WTC11 (cell line): Measurements from ENCODE around the gene DUSP19. TPM values are rescaled to one million over a fixed set of nuclear protein-coding genes. Genes with fewer than 3 reads are reported as not detected.

Experiments used
- ATAC-seq: fragments of 200-7000 bp; cut with Tn5 transposase; 2 replicates; pipeline ENCODE4 v1.10.0; 2021; ENCODE audit warnings: mild to moderate bottlenecking, moderate library complexity
- Bru-seq: library from RNA; stranded (reverse); fragments of 400-500 nt; gene quantifications from one replicate; lab custom pipeline; 2021; lab: Mats Ljungman, UMichigan
- CTCF ChIA-PET: fragments of 300-600 bp; sonication (Branson Sonifier 250); formaldehyde crosslinking; loops from one replicate; lab custom pipeline; 2021; ENCODE audit warnings: antibody characterized with exemption; lab: Charles Lee
- POLR2A ChIA-PET: fragments of 350-600 bp; sonication (Branson Sonifier 250); formaldehyde crosslinking; loops from one replicate; lab custom pipeline; 2021; ENCODE audit warnings: antibody characterized with exemption; lab: Charles Lee
- DNase-seq: peaks from one replicate; pipeline ENCODE4 v3.0.0; 2021; ENCODE audit warnings: low spot score
- H3K27ac Mint-ChIP-seq: 2 replicates; pipeline ENCODE4 v1.8.0; 2021; ENCODE audit warnings: mixed read lengths
- H3K27me3 Mint-ChIP-seq: 2 replicates; pipeline ENCODE4 v1.8.0; 2021; ENCODE audit warnings: low read depth, mild to moderate bottlenecking, moderate library complexity, mixed read lengths
- H3K36me3 Mint-ChIP-seq: 2 replicates; pipeline ENCODE4 v1.8.0; 2021; ENCODE audit warnings: mixed read lengths
- H3K4me1 Mint-ChIP-seq: 2 replicates; pipeline ENCODE4 v1.8.0; 2022; ENCODE audit warnings: mixed read lengths
- H3K4me3 Mint-ChIP-seq: 2 replicates; pipeline ENCODE4 v1.8.0; 2021; ENCODE audit warnings: mild to moderate bottlenecking, moderate library complexity, mixed read lengths
- H3K9me3 Mint-ChIP-seq: 2 replicates; pipeline ENCODE4 v1.8.0; 2021; ENCODE audit warnings: mixed read lengths
- ESRRA ChIP-seq: sonication (generic); formaldehyde crosslinking; IDR thresholded peaks from 2 replicates; pipeline ENCODE4 v1.8.1; 2022; ENCODE audit warnings: mild to moderate bottlenecking, missing genetic modification reagents, borderline replicate concordance
- FOXJ3 ChIP-seq: sonication (generic); formaldehyde crosslinking; IDR thresholded peaks from 2 replicates; pipeline ENCODE4 v1.9.0; 2021; ENCODE audit warnings: missing genetic modification reagents, mild to moderate bottlenecking, borderline replicate concordance
- GABPB1 ChIP-seq: sonication (generic); formaldehyde crosslinking; IDR thresholded peaks from 2 replicates; pipeline ENCODE4 v1.8.1; 2023; ENCODE audit warnings: mild to moderate bottlenecking, missing genetic modification reagents
- NFE2L1 ChIP-seq: sonication (generic); formaldehyde crosslinking; IDR thresholded peaks from 2 replicates; pipeline ENCODE4 v1.8.1; 2023; ENCODE audit warnings: missing genetic modification reagents
- NFYB ChIP-seq: sonication (generic); formaldehyde crosslinking; conservative IDR thresholded peaks from 2 replicates; pipeline ENCODE4 v1.8.0; 2022; ENCODE audit warnings: low read depth, missing genetic modification reagents
- NR2C2 ChIP-seq: sonication (generic); formaldehyde crosslinking; IDR thresholded peaks from 2 replicates; pipeline ENCODE4 v1.8.0; 2022; ENCODE audit warnings: mild to moderate bottlenecking, missing genetic modification reagents
- NR3C1 ChIP-seq: sonication (generic); formaldehyde crosslinking; conservative IDR thresholded peaks from 2 replicates; pipeline ENCODE4 v1.8.1; 2023; ENCODE audit warnings: low read depth, mild to moderate bottlenecking, missing genetic modification reagents
- TCF7 ChIP-seq: sonication (generic); formaldehyde crosslinking; IDR thresholded peaks from 2 replicates; pipeline ENCODE4 v1.8.0; 2022; ENCODE audit warnings: mild to moderate bottlenecking, low read depth, missing genetic modification reagents, moderate library complexity
- ZNF219 ChIP-seq: sonication (generic); formaldehyde crosslinking; IDR thresholded peaks from 2 replicates; pipeline ENCODE4 v1.8.0; 2023; ENCODE audit warnings: missing genetic modification reagents, mild to moderate bottlenecking, borderline replicate concordance
- ZNF263 ChIP-seq: sonication (generic); formaldehyde crosslinking; IDR thresholded peaks from 2 replicates; pipeline ENCODE4 v1.8.1; 2022; ENCODE audit warnings: low read depth, mild to moderate bottlenecking, moderate library complexity, missing genetic modification reagents
- long read RNA-seq, 3 experiments: library from RNA in 1 of 3; library from capped mRNA in 1 of 3; library from polyadenylated mRNA in 1 of 3; unstranded in 2 of 3; stranded (forward) in 1 of 3; transcript quantifications; one replicate each; pipeline ENCODE4 v2.0.0, GENCODE V29; 2021
- total RNA-seq: library from RNA; stranded (reverse); gene quantifications from 3 replicates; pipeline ENCODE4 v1.2.3, GENCODE V29; 2021
- TF ChIP-seq, protein P1 (sequence below): sonication (generic); formaldehyde crosslinking; IDR thresholded peaks from 2 replicates; pipeline ENCODE4 v1.8.0; 2022; ENCODE audit warnings: mild to moderate bottlenecking, missing genetic modification reagents
- TF ChIP-seq, protein P2 (sequence below): fragments of 250-450 bp; sonication (Bioruptor Pico); IDR thresholded peaks from 2 replicates; pipeline ENCODE4 v1.9.0; 2021; ENCODE audit warnings: mild to moderate bottlenecking
- TF ChIP-seq, protein P3 (sequence below): sonication (generic); formaldehyde crosslinking; IDR thresholded peaks from 2 replicates; pipeline ENCODE4 v1.8.0; 2022; ENCODE audit warnings: mild to moderate bottlenecking, missing genetic modification reagents
- TF ChIP-seq, protein P4 (sequence below): sonication (generic); formaldehyde crosslinking; IDR thresholded peaks from 2 replicates; pipeline ENCODE4 v1.8.0; 2022; ENCODE audit warnings: mild to moderate bottlenecking, missing genetic modification reagents
- TF ChIP-seq, protein P5 (sequence below): sonication (generic); formaldehyde crosslinking; IDR thresholded peaks from 2 replicates; pipeline ENCODE4 v1.8.1; 2023; ENCODE audit warnings: mild to moderate bottlenecking, missing genetic modification reagents
- TF ChIP-seq, protein P6 (sequence below): sonication (generic); formaldehyde crosslinking; IDR thresholded peaks from 2 replicates; pipeline ENCODE4 v1.8.0; 2023; ENCODE audit warnings: missing genetic modification reagents, mild to moderate bottlenecking, borderline replicate concordance
- TF ChIP-seq, protein P7 (sequence below): sonication (generic); formaldehyde crosslinking; IDR thresholded peaks from 2 replicates; pipeline ENCODE4 v1.8.0; 2023; ENCODE audit warnings: mild to moderate bottlenecking, missing genetic modification reagents
- TF ChIP-seq, protein P8 (sequence below): sonication (generic); formaldehyde crosslinking; IDR thresholded peaks from 2 replicates; pipeline ENCODE4 v1.8.1; 2022; ENCODE audit warnings: low read depth, missing genetic modification reagents, borderline replicate concordance
- TF ChIP-seq, protein P9 (sequence below): sonication (generic); formaldehyde crosslinking; IDR thresholded peaks from 2 replicates; pipeline ENCODE4 v1.8.1; 2022; ENCODE audit warnings: low read depth, mild to moderate bottlenecking, moderate library complexity, missing genetic modification reagents, borderline replicate concordance

Gene DUSP19, protein sequence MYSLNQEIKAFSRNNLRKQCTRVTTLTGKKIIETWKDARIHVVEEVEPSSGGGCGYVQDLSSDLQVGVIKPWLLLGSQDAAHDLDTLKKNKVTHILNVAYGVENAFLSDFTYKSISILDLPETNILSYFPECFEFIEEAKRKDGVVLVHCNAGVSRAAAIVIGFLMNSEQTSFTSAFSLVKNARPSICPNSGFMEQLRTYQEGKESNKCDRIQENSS
- total RNA-seq (3.4 to 3.9 TPM (median 3.5 TPM) in 3 replicates), Bru-seq, nascent RNA (percentile 52 among the genes with signal in this experiment)
- long read RNA-seq, experiment 1, full-length matches to known transcripts: 3 of 5 reads
- long read RNA-seq, experiment 1, partial matches to known transcripts: 0 of 5 reads
- long read RNA-seq, experiment 1, other reads (novel, unspliced or antisense): 2 of 5 reads
- long read RNA-seq, experiment 2, full-length matches to known transcripts: 1 of 2 reads
- long read RNA-seq, experiment 2, partial matches to known transcripts: 0 of 2 reads
- long read RNA-seq, experiment 2, other reads (novel, unspliced or antisense): 1 of 2 reads
- long read RNA-seq, experiment 3, full-length matches to known transcripts: 3 of 3 reads
- long read RNA-seq, experiment 3, partial matches to known transcripts: 0 of 3 reads
- long read RNA-seq, experiment 3, other reads (novel, unspliced or antisense): 0 of 3 reads

DNA sequence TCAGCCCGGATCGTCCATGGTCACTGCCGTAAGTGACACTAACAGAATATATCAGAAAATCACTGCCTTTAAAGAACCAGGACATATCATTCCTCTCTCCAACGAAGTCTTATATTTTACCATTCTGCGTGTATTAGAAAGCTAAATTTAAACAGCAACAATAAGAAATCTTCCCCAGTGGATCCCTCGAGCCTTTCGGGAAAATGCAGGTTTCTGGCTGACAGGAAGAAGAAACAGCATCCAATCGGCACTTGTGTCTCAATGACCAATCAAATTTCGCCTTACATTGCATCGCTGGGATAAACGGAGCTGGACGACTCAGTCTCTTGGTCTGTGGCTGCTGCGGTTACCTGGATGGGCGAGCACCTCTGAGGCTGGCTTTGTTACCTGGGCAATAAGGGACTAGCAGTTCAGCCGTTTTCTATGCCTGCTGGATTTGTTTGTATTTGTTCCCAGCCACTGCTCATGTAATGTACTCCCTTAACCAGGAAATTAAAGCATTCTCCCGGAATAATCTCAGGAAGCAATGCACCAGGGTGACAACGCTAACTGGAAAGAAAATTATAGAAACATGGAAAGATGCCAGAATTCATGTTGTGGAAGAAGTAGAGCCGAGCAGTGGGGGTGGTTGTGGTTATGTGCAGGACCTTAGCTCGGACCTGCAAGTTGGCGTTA is at the start of gene DUSP19:
Gene DUSP19 (plus strand): TSS at position 284 of the 675 bp plus-strand sequence. CDS start 187 bp downstream, at position 471.
- CTCF ChIA-PET: interaction anchor here (0.6 to 4.8 kb wide), 6 partner anchors 9 to 315 kb away, joined by 3 to 27 read pairs (median 4); partner anchors contain the start of gene NCKAP1
- H3K4me1 Mint-ChIP-seq: peaks cover 21% of the 10 kb centered on the region
- H3K27me3 Mint-ChIP-seq: no peaks in the 10 kb centered on the region
- H3K36me3 Mint-ChIP-seq: no peaks in the 10 kb centered on the region
- POLR2A ChIA-PET: interaction anchor here (0.5 to 1.8 kb wide), 3 partner anchors 41 to 153 kb away, joined by 3 to 6 read pairs (median 4); partner anchors contain the start of gene NUP35
- H3K4me3 Mint-ChIP-seq: peak within 1 kb of the TSS; percentile 81
- ATAC-seq (peak; percentile 97), DNase-seq (peak; percentile 94)
- H3K9me3 Mint-ChIP-seq: no peaks in the 10 kb centered on the region
- peak within 1 kb of the TSS; percentile 94 for H3K27ac Mint-ChIP-seq
- TF ChIP-seq, protein P1, sequence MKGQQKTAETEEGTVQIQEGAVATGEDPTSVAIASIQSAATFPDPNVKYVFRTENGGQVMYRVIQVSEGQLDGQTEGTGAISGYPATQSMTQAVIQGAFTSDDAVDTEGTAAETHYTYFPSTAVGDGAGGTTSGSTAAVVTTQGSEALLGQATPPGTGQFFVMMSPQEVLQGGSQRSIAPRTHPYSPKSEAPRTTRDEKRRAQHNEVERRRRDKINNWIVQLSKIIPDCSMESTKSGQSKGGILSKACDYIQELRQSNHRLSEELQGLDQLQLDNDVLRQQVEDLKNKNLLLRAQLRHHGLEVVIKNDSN (CRISPR knock-in tag): peak; percentile 26; the same call in 1 of the 2 replicates
- TF ChIP-seq ESRRA (CRISPR knock-in tag) (no peak), FOXJ3 (no peak), ZNF263 (CRISPR knock-in tag) (no peak), NR3C1 (CRISPR knock-in tag) (no peak), NR2C2 (CRISPR knock-in tag) (no peak), GABPB1 (CRISPR knock-in tag) (no peak; the same call in 1 of the 2 replicates), NFYB (CRISPR knock-in tag) (peak; percentile 81), ZNF219 (no peak), NFE2L1 (no peak), TCF7 (CRISPR knock-in tag) (no peak)
- TF ChIP-seq, protein P2, sequence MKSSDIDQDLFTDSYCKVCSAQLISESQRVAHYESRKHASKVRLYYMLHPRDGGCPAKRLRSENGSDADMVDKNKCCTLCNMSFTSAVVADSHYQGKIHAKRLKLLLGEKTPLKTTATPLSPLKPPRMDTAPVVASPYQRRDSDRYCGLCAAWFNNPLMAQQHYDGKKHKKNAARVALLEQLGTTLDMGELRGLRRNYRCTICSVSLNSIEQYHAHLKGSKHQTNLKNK: no peak
- TF ChIP-seq, protein P3, sequence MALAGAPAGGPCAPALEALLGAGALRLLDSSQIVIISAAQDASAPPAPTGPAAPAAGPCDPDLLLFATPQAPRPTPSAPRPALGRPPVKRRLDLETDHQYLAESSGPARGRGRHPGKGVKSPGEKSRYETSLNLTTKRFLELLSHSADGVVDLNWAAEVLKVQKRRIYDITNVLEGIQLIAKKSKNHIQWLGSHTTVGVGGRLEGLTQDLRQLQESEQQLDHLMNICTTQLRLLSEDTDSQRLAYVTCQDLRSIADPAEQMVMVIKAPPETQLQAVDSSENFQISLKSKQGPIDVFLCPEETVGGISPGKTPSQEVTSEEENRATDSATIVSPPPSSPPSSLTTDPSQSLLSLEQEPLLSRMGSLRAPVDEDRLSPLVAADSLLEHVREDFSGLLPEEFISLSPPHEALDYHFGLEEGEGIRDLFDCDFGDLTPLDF: no peak
- TF ChIP-seq, protein P4, sequence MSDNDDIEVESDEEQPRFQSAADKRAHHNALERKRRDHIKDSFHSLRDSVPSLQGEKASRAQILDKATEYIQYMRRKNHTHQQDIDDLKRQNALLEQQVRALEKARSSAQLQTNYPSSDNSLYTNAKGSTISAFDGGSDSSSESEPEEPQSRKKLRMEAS (CRISPR knock-in tag): peak; percentile 58; the same call in 1 of the 2 replicates
- TF ChIP-seq, protein P5, sequence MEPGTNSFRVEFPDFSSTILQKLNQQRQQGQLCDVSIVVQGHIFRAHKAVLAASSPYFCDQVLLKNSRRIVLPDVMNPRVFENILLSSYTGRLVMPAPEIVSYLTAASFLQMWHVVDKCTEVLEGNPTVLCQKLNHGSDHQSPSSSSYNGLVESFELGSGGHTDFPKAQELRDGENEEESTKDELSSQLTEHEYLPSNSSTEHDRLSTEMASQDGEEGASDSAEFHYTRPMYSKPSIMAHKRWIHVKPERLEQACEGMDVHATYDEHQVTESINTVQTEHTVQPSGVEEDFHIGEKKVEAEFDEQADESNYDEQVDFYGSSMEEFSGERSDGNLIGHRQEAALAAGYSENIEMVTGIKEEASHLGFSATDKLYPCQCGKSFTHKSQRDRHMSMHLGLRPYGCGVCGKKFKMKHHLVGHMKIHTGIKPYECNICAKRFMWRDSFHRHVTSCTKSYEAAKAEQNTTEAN (CRISPR knock-in tag): no peak
- TF ChIP-seq, protein P6, sequence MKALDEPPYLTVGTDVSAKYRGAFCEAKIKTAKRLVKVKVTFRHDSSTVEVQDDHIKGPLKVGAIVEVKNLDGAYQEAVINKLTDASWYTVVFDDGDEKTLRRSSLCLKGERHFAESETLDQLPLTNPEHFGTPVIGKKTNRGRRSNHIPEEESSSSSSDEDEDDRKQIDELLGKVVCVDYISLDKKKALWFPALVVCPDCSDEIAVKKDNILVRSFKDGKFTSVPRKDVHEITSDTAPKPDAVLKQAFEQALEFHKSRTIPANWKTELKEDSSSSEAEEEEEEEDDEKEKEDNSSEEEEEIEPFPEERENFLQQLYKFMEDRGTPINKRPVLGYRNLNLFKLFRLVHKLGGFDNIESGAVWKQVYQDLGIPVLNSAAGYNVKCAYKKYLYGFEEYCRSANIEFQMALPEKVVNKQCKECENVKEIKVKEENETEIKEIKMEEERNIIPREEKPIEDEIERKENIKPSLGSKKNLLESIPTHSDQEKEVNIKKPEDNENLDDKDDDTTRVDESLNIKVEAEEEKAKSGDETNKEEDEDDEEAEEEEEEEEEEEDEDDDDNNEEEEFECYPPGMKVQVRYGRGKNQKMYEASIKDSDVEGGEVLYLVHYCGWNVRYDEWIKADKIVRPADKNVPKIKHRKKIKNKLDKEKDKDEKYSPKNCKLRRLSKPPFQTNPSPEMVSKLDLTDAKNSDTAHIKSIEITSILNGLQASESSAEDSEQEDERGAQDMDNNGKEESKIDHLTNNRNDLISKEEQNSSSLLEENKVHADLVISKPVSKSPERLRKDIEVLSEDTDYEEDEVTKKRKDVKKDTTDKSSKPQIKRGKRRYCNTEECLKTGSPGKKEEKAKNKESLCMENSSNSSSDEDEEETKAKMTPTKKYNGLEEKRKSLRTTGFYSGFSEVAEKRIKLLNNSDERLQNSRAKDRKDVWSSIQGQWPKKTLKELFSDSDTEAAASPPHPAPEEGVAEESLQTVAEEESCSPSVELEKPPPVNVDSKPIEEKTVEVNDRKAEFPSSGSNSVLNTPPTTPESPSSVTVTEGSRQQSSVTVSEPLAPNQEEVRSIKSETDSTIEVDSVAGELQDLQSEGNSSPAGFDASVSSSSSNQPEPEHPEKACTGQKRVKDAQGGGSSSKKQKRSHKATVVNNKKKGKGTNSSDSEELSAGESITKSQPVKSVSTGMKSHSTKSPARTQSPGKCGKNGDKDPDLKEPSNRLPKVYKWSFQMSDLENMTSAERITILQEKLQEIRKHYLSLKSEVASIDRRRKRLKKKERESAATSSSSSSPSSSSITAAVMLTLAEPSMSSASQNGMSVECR (CRISPR knock-in tag): no peak; the same call in 1 of the 2 replicates
- TF ChIP-seq, protein P7, sequence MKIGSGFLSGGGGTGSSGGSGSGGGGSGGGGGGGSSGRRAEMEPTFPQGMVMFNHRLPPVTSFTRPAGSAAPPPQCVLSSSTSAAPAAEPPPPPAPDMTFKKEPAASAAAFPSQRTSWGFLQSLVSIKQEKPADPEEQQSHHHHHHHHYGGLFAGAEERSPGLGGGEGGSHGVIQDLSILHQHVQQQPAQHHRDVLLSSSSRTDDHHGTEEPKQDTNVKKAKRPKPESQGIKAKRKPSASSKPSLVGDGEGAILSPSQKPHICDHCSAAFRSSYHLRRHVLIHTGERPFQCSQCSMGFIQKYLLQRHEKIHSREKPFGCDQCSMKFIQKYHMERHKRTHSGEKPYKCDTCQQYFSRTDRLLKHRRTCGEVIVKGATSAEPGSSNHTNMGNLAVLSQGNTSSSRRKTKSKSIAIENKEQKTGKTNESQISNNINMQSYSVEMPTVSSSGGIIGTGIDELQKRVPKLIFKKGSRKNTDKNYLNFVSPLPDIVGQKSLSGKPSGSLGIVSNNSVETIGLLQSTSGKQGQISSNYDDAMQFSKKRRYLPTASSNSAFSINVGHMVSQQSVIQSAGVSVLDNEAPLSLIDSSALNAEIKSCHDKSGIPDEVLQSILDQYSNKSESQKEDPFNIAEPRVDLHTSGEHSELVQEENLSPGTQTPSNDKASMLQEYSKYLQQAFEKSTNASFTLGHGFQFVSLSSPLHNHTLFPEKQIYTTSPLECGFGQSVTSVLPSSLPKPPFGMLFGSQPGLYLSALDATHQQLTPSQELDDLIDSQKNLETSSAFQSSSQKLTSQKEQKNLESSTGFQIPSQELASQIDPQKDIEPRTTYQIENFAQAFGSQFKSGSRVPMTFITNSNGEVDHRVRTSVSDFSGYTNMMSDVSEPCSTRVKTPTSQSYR: no peak
- TF ChIP-seq, protein P8, sequence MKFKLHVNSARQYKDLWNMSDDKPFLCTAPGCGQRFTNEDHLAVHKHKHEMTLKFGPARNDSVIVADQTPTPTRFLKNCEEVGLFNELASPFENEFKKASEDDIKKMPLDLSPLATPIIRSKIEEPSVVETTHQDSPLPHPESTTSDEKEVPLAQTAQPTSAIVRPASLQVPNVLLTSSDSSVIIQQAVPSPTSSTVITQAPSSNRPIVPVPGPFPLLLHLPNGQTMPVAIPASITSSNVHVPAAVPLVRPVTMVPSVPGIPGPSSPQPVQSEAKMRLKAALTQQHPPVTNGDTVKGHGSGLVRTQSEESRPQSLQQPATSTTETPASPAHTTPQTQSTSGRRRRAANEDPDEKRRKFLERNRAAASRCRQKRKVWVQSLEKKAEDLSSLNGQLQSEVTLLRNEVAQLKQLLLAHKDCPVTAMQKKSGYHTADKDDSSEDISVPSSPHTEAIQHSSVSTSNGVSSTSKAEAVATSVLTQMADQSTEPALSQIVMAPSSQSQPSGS (CRISPR knock-in tag): no peak
- TF ChIP-seq, protein P9, sequence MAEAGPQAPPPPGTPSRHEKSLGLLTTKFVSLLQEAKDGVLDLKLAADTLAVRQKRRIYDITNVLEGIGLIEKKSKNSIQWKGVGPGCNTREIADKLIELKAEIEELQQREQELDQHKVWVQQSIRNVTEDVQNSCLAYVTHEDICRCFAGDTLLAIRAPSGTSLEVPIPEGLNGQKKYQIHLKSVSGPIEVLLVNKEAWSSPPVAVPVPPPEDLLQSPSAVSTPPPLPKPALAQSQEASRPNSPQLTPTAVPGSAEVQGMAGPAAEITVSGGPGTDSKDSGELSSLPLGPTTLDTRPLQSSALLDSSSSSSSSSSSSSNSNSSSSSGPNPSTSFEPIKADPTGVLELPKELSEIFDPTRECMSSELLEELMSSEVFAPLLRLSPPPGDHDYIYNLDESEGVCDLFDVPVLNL (CRISPR knock-in tag): no peak
